H1 (cell line): Measurements from ENCODE around the gene RALGAPA2. TPM values are rescaled to one million over a fixed set of nuclear protein-coding genes. Genes with fewer than 3 reads are reported as not detected.

ENCODE experiments used
- CTCF ChIA-PET: fragments of 300-600 bp; sonication (Branson Sonifier 250); formaldehyde crosslinking; loops from one replicate; lab custom pipeline; 2021; ENCODE audit not compliant: partially characterized antibody; lab: Charles Lee
- POLR2A ChIA-PET: fragments of 300-600 bp; sonication (Branson Sonifier 250); formaldehyde crosslinking; loops from one replicate; lab custom pipeline; 2021; ENCODE audit warnings: inconsistent platforms; ENCODE audit not compliant: partially characterized antibody; lab: Charles Lee
- DNase-seq, 2 experiments: peaks; one replicate each; pipeline versions ENCODE4 v3.0.0 to v3.0.0-alpha.2; 2010 to 2022; ENCODE audit warnings: low spot score in 2 of 2, low read depth in 1 of 2, mixed read lengths in 1 of 2
- FAIRE-seq: peaks from 2 replicates; lab custom pipeline; 2011; peaks lifted over from hg19 to GRCh38; lab: Jason Lieb, UNC
- H2AFZ ChIP-seq: 2 replicates; pipeline ENCODE4 v1.8.1; 2012; ENCODE audit warnings: low read length, inconsistent platforms
- H2AK5ac ChIP-seq: 2 replicates; pipeline ENCODE4 v1.6.1; 2013; ENCODE audit warnings: low read depth, low read length
- H2BK120ac ChIP-seq: replicated peaks from 2 replicates; pipeline ENCODE3; 2013; ENCODE audit warnings: low read depth, low read length, inconsistent platforms
- H2BK12ac ChIP-seq: 2 replicates; pipeline ENCODE4 v1.6.1; 2013; ENCODE audit warnings: low read depth, low read length
- H2BK15ac ChIP-seq: 2 replicates; pipeline ENCODE4 v1.6.1; 2013; ENCODE audit warnings: low read length
- H2BK20ac ChIP-seq: 2 replicates; pipeline ENCODE4 v1.6.1; 2013; ENCODE audit warnings: low read length
- H2BK5ac ChIP-seq: 2 replicates; pipeline ENCODE4 v1.6.1; 2013; ENCODE audit warnings: low read depth, low read length
- H3K14ac ChIP-seq: 2 replicates; pipeline ENCODE4 v1.6.1; 2013; ENCODE audit warnings: inconsistent platforms; ENCODE audit not compliant: insufficient read length
- H3K18ac ChIP-seq: 2 replicates; pipeline ENCODE4 v1.6.1; 2013; ENCODE audit warnings: low read length; ENCODE audit errors: extremely low read depth
- H3K23ac ChIP-seq: 2 replicates; pipeline ENCODE4 v1.6.1; 2013; ENCODE audit warnings: inconsistent platforms; ENCODE audit not compliant: insufficient read length
- H3K23me2 ChIP-seq: 2 replicates; pipeline ENCODE4 v1.6.1; 2013; ENCODE audit warnings: low read depth, low read length
- H3K27ac ChIP-seq: 2 replicates; pipeline ENCODE4 v1.6.1; 2011; ENCODE audit warnings: low read depth, low read length, inconsistent platforms
- H3K27me3 ChIP-seq, 4 experiments: replicated peaks in 1 of 4; 1 replicate in 1 of 4; 2 replicates in 3 of 4; pipeline versions ENCODE4 v1.6.1 to v1.8.1; 2011 to 2013; ENCODE audit warnings: low read length in 3 of 4, mild to moderate bottlenecking in 3 of 4, inconsistent platforms in 2 of 4, mixed read lengths in 2 of 4, moderate library complexity in 1 of 4; ENCODE audit not compliant: control insufficient read depth in 3 of 4, insufficient read depth in 3 of 4; ENCODE audit errors: extremely low read depth in 1 of 4
- H3K36me3 ChIP-seq, 4 experiments: 2 replicates each; pipeline versions ENCODE4 v1.6.1 to v1.8.1; 2011 to 2013; ENCODE audit warnings: mild to moderate bottlenecking in 4 of 4, low read length in 3 of 4, moderate library complexity in 2 of 4, control low read depth in 1 of 4, inconsistent platforms in 1 of 4; ENCODE audit not compliant: insufficient read depth in 4 of 4, control insufficient read depth in 2 of 4
- H3K4ac ChIP-seq: replicated peaks from 2 replicates; pipeline ENCODE3; 2013; ENCODE audit warnings: low read length, low read depth, mixed read lengths, inconsistent platforms; ENCODE audit not compliant: insufficient read length
- H3K4me1 ChIP-seq, 4 experiments: replicated peaks in 1 of 4; 1 replicate in 1 of 4; 2 replicates in 3 of 4; pipeline versions ENCODE4 v1.6.1 to v1.8.1; 2011 to 2013; ENCODE audit warnings: low read length in 3 of 4, inconsistent platforms in 2 of 4, mixed read lengths in 1 of 4; ENCODE audit not compliant: insufficient read depth in 4 of 4, control insufficient read depth in 3 of 4
- H3K4me2 ChIP-seq, 2 experiments: 2 replicates each; pipeline versions ENCODE4 v1.6.1 to v1.8.1; 2011 to 2013; ENCODE audit warnings: low read depth in 2 of 2, low read length in 2 of 2, control low read depth in 1 of 2, inconsistent platforms in 1 of 2, mild to moderate bottlenecking in 1 of 2; ENCODE audit not compliant: insufficient read depth in 1 of 2
- H3K4me3 ChIP-seq, 4 experiments: fragments of 200-600, 300-600 bp in 1 of 4; sonication (generic), shearing (Covaris generic), sonication (Bioruptor Twin) in 1 of 4; 2 replicates each; pipeline versions ENCODE4 v1.5.1 to v1.8.1; 2011 to 2016; ENCODE audit warnings: low read length in 4 of 4, low read depth in 3 of 4, control low read depth in 2 of 4, inconsistent platforms in 2 of 4, mild to moderate bottlenecking in 2 of 4, mixed read lengths in 1 of 4, moderate library complexity in 1 of 4; ENCODE audit not compliant: insufficient read depth in 2 of 4; ENCODE audit errors: extremely low read depth in 1 of 4
- H3K56ac ChIP-seq: replicated peaks from 2 replicates; pipeline ENCODE3; 2013; ENCODE audit warnings: low read depth, mild to moderate bottlenecking, mixed read lengths, low read length, inconsistent platforms; ENCODE audit not compliant: insufficient read length
- H3K79me1 ChIP-seq: 2 replicates; pipeline ENCODE4 v1.6.1; 2013; ENCODE audit warnings: low read depth, low read length, control low read depth
- H3K79me2 ChIP-seq, 2 experiments: 2 replicates each; pipeline versions ENCODE4 v1.6.1 to v1.8.1; 2012 to 2013; ENCODE audit warnings: low read length in 2 of 2, mild to moderate bottlenecking in 2 of 2, inconsistent platforms in 1 of 2; ENCODE audit not compliant: insufficient read depth in 2 of 2, control insufficient read depth in 1 of 2
- H3K9ac ChIP-seq, 4 experiments: replicated peaks in 1 of 4; 1 replicate in 1 of 4; 2 replicates in 3 of 4; pipeline versions ENCODE4 v1.6.1 to v1.8.1; 2011 to 2013; ENCODE audit warnings: low read depth in 3 of 4, low read length in 3 of 4, control low read depth in 2 of 4, mild to moderate bottlenecking in 2 of 4, moderate library complexity in 2 of 4, inconsistent platforms in 1 of 4; ENCODE audit errors: extremely low read depth in 1 of 4
- H3K9me3 ChIP-seq, 2 experiments: 2 replicates each; pipeline versions ENCODE4 v1.6.1 to v1.8.1; 2012 to 2013; ENCODE audit warnings: mild to moderate bottlenecking in 2 of 2, moderate library complexity in 2 of 2, control low read depth in 1 of 2, inconsistent platforms in 1 of 2, low read depth in 1 of 2, low read length in 1 of 2, mixed read lengths in 1 of 2; ENCODE audit not compliant: insufficient read depth in 2 of 2
- H4K20me1 ChIP-seq, 2 experiments: replicated peaks in 1 of 2; 2 replicates each; pipeline versions ENCODE3 to v1.8.1; 2011 to 2013; ENCODE audit warnings: inconsistent platforms in 2 of 2, low read length in 2 of 2, mild to moderate bottlenecking in 1 of 2; ENCODE audit not compliant: insufficient read depth in 2 of 2, control insufficient read depth in 1 of 2
- H4K5ac ChIP-seq: 2 replicates; pipeline ENCODE4 v1.6.1; 2013; ENCODE audit warnings: low read length, low read depth, mixed read lengths, inconsistent platforms; ENCODE audit not compliant: insufficient read length
- H4K8ac ChIP-seq: 2 replicates; pipeline ENCODE4 v1.8.0; 2013; ENCODE audit warnings: mild to moderate bottlenecking, moderate library complexity, low read length, inconsistent platforms; ENCODE audit not compliant: insufficient read depth; ENCODE audit errors: extremely low read depth
- H4K91ac ChIP-seq: replicated peaks from 2 replicates; pipeline ENCODE3; 2013; ENCODE audit warnings: low read length, mixed read lengths, inconsistent platforms; ENCODE audit not compliant: insufficient read length
- BACH1 ChIP-seq: IDR thresholded peaks from 2 replicates; pipeline ENCODE4 v1.6.1; 2012; ENCODE audit warnings: low read length, improper control_type of control experiment
- CTCF ChIP-seq, 3 experiments: IDR thresholded peaks; 1 replicate in 2 of 3; 2 replicates in 1 of 3; pipeline versions ENCODE4 v1.5.1 to v1.6.1; 2011; ENCODE audit warnings: low read length in 3 of 3, mild to moderate bottlenecking in 3 of 3, inconsistent platforms in 2 of 3, low read depth in 1 of 3, moderate library complexity in 1 of 3; ENCODE audit not compliant: insufficient read depth in 1 of 3; ENCODE audit errors: control extremely low read depth in 1 of 3
- EZH2 ChIP-seq: fragments of 200-600 bp; sonication (generic); IDR thresholded peaks from 2 replicates; pipeline ENCODE4 v1.7.1; 2012; ENCODE audit warnings: low read depth, mild to moderate bottlenecking, moderate library complexity, low read length, inconsistent platforms; ENCODE audit not compliant: severe bottlenecking
- POLR2A ChIP-seq, 2 experiments: IDR thresholded peaks; 1 replicate in 1 of 2; 2 replicates in 1 of 2; pipeline ENCODE4 v1.6.1; 2011; ENCODE audit warnings: low read depth in 2 of 2, low read length in 2 of 2, mild to moderate bottlenecking in 2 of 2; ENCODE audit errors: control extremely low read depth in 1 of 2
- RAD21 ChIP-seq, 2 experiments: IDR thresholded peaks in 1 of 2; conservative IDR thresholded peaks in 1 of 2; 2 replicates each; pipeline ENCODE4 v1.6.1; 2011; ENCODE audit warnings: low read depth in 2 of 2, low read length in 2 of 2, improper control_type of control experiment in 1 of 2, inconsistent platforms in 1 of 2, mild to moderate bottlenecking in 1 of 2, moderate library complexity in 1 of 2
- WGBS, 2 experiments: shearing (Covaris generic) in 1 of 2; methylation state at CpG; one replicate each; pipeline versions ENCODE4 v1.1.6 to v1.1.7; 2013 to 2015; ENCODE audit warnings: low lambda C conversion rate in 2 of 2, mixed read lengths in 2 of 2, inconsistent platforms in 1 of 2, low coverage in 1 of 2, missing lambda C conversion rate in 1 of 2; ENCODE audit not compliant: insufficient replicate concordance in 2 of 2, insufficient coverage in 1 of 2, insufficient read length in 1 of 2; ENCODE audit errors: extremely low coverage in 1 of 2, missing lambda C conversion rate in 1 of 2; 5-methylcytosine and 5-hydroxymethylcytosine counted together
- polyA plus RNA-seq, 7 experiments: library from polyadenylated mRNA; depleted of rRNA in 3 of 7; stranded (reverse) in 5 of 7; unstranded in 2 of 7; fragments of >200 nt in 5 of 7; fragments of 200-250 nt in 2 of 7; gene quantifications; 1 replicate in 5 of 7; 2 replicates in 1 of 7; 4 replicates in 1 of 7; pipeline versions ENCODE4 v1.2.1 to v1.2.3, GENCODE V29; 2011 to 2013; ENCODE audit warnings: missing spikeins in 2 of 7, mixed read lengths in 2 of 7
- total RNA-seq: library from RNA; stranded (reverse); fragmentation: NEBNext Ultra II Directional; extraction: Animal tissue kit (Norgen Biotek cat#: 25700); gene quantifications from 2 replicates; pipeline ENCODE4 v1.2.1, GENCODE V29; 2021

The RALGAPA2 gene
- total and polyA plus RNA-seq, 2 of the 8 experiments (the other 6 are each of a cell fraction or from before 2014, with no cell fraction given) = 5.1 to 25.5 TPM

GRCh38 chr20:20371083-20371482 lies 341.4 kb downstream of the RALGAPA2 start:
- Histone ChIP-seq H3K18ac (no peak overlapping the region), H3K9ac (no peak overlapping the region), H3K79me1 (no peaks in the 10 kb centered on the region), H3K4me2 (peak overlapping the region; percentile 52 to 84), H2BK15ac (0 out of 2 replicates have a peak overlapping the region, but pooled peaks have one; percentile 34), H3K9me3 (no peaks in the 10 kb centered on the region), H3K23me2 (peaks cover 25% of the 10 kb centered on the region; the same call in 1 of the 2 replicates), H3K4me1 (peaks cover 9 to 37% (median 16%) of the 10 kb centered on the region in 4 experiments), H4K8ac (no peak overlapping the region), H3K23ac (no peak overlapping the region), H4K5ac (no peak overlapping the region), H4K91ac (no peak overlapping the region), H2BK5ac (no peak overlapping the region), H2BK20ac (no peak overlapping the region; the same call in 1 of the 2 replicates), H2AFZ (no peak overlapping the region), H3K4ac (no peak overlapping the region), H3K27ac (no peak overlapping the region), H3K27me3 (peaks cover 18 to 72% (median 48%) of the 10 kb centered on the region in 4 experiments), H3K79me2 (no peaks in the 10 kb centered on the region), H3K36me3 (no peaks in the 10 kb centered on the region), H2BK120ac (peak overlapping the region; percentile 24), H3K56ac (no peak overlapping the region), H3K4me3 (peak overlapping the region in 2 of 4 experiments; percentile 64 to 69; a peak in 5 of 8 replicates), H2BK12ac (no peak overlapping the region), H2AK5ac (no peak overlapping the region), H4K20me1 (peaks cover 0 to 1% of the 10 kb centered on the region in 2 experiments), H3K14ac (no peak overlapping the region)
- POLR2A ChIA-PET = interaction anchor here (1.0 to 2.6 kb wide), 9 partner anchors 9 to 92 kb away, joined by 3 to 6 read pairs (median 4); no protein-coding TSS in a partner anchor
- FAIRE-seq = no peak
- 9% methylated on average over 7 of the region's 7 CpGs; no CpG with 5 or more reads in 1 of the 2 experiments for WGBS, 2 experiments
- peak in 1 of 3 experiments; percentile 14; a peak in 1 of 4 replicates for TF ChIP-seq CTCF (IDR thresholded peaks at IDR 0.05; ENCODE audit: control extremely low read depth in 1 of 3, insufficient read depth in 1 of 3, low read depth in 1 of 3, low read length in 3 of 3)
- no peak for TF ChIP-seq BACH1
- TF ChIP-seq POLR2A (IDR thresholded peaks at IDR 0.05; ENCODE audit: control extremely low read depth in 1 of 2, low read depth in 2 of 2, low read length in 2 of 2) = no peak
- peak; percentile 16 for TF ChIP-seq EZH2
- peak in 1 of 2 experiments; percentile 5; a peak in 1 of 4 replicates for TF ChIP-seq RAD21 (IDR thresholded peaks at IDR 0.05 in 1 of 2, conservative IDR thresholded peaks at IDR 0.05 in 1 of 2; ENCODE audit: low read depth in 2 of 2, low read length in 2 of 2)
- no peak for DNase-seq
- CTCF ChIA-PET = interaction anchor here (0.6 to 2.9 kb wide), 12 partner anchors 9 to 223 kb away, joined by 3 to 10 read pairs (median 3); no protein-coding TSS in a partner anchor
